GM23248 (cell line): Measurements from ENCODE around the gene IRX2. TPM values are rescaled to one million over a fixed set of nuclear protein-coding genes. Genes with fewer than 3 reads are reported as not detected.

Experiments used
- DNase-seq: peaks from one replicate; pipeline ENCODE4 v3.0.0-alpha.2; 2015
- H2AFZ ChIP-seq: fragments of 200-600 bp; sonication (generic); 2 replicates; pipeline ENCODE4 v1.6.1; 2016; ENCODE audit warnings: antibody characterized with exemption
- H3F3A ChIP-seq: fragments of 200-600 bp; sonication (generic); 2 replicates; pipeline ENCODE4 v1.6.1; 2016; ENCODE audit warnings: mild to moderate bottlenecking, antibody characterized with exemption, mixed run types; ENCODE audit not compliant: insufficient read depth
- H3K27ac ChIP-seq: fragments of 200-600 bp; sonication (generic); 2 replicates; pipeline ENCODE4 v1.5.1; 2016; ENCODE audit warnings: mild to moderate bottlenecking
- H3K27me3 ChIP-seq: fragments of 200-600 bp; sonication (generic); replicated peaks from 2 replicates; pipeline ENCODE4 v1.6.1; 2016; ENCODE audit warnings: mild to moderate bottlenecking; ENCODE audit not compliant: insufficient read depth
- H3K36me3 ChIP-seq: fragments of 200-600 bp; sonication (generic); 2 replicates; pipeline ENCODE4 v1.6.1; 2016; ENCODE audit warnings: low read depth, mild to moderate bottlenecking
- H3K4me1 ChIP-seq: fragments of 200-600 bp; sonication (generic); 2 replicates; pipeline ENCODE4 v1.6.1; 2016; ENCODE audit warnings: mild to moderate bottlenecking; ENCODE audit not compliant: insufficient read depth
- H3K4me2 ChIP-seq: fragments of 200-600 bp; sonication (generic); one replicate; pipeline ENCODE4 v1.6.1; 2016; ENCODE audit warnings: mild to moderate bottlenecking; ENCODE audit not compliant: unreplicated experiment
- H3K4me3 ChIP-seq: fragments of 200-600 bp; sonication (generic); 2 replicates; pipeline ENCODE4 v1.5.1; 2016; ENCODE audit warnings: mild to moderate bottlenecking
- H3K79me2 ChIP-seq: fragments of 200-600 bp; sonication (generic); 2 replicates; pipeline ENCODE4 v1.6.1; 2016; ENCODE audit warnings: mild to moderate bottlenecking; ENCODE audit not compliant: insufficient read depth
- H3K9ac ChIP-seq: fragments of 200-600 bp; sonication (generic); 2 replicates; pipeline ENCODE4 v1.6.1; 2016; ENCODE audit warnings: mild to moderate bottlenecking
- H3K9me2 ChIP-seq: fragments of 200-600 bp; sonication (generic); 2 replicates; pipeline ENCODE4 v1.6.1; 2016; ENCODE audit warnings: mixed run types, mild to moderate bottlenecking, moderate library complexity; ENCODE audit not compliant: insufficient read depth
- H3K9me3 ChIP-seq: fragments of 200-600 bp; sonication (generic); one replicate; pipeline ENCODE4 v1.6.1; 2017; ENCODE audit warnings: low read depth
- H4K20me1 ChIP-seq: fragments of 200-600 bp; sonication (generic); 2 replicates; pipeline ENCODE4 v1.6.0; 2016; ENCODE audit not compliant: insufficient read depth
- EZH2 ChIP-seq: fragments of 200-600 bp; sonication (generic); IDR thresholded peaks from 2 replicates; pipeline ENCODE4 v1.6.1; 2018; ENCODE audit warnings: antibody characterized with exemption, mild to moderate bottlenecking; ENCODE audit not compliant: insufficient read depth, poor library complexity, severe bottlenecking
- EZH2phosphoT487 ChIP-seq: fragments of 200-600 bp; sonication (generic); IDR thresholded peaks from 2 replicates; pipeline ENCODE4 v1.6.1; 2018; ENCODE audit warnings: antibody characterized with exemption, moderate library complexity, mild to moderate bottlenecking, low read depth; ENCODE audit not compliant: insufficient read depth
- WGBS, 2 experiments: methylation state at CpG; one replicate each; pipeline ENCODE4 v1.1.6; 2015 to 2017; ENCODE audit warnings: low lambda C conversion rate in 2 of 2, low coverage in 1 of 2; ENCODE audit errors: missing lambda C conversion rate in 2 of 2; 5-methylcytosine and 5-hydroxymethylcytosine counted together
- in situ Hi-C: fragments of 300-500 bp; cut with MboI; formaldehyde crosslinking; loops from 2 replicates; pipeline ENCODE4 v1.15.0; 2020
- polyA plus RNA-seq: library from polyadenylated mRNA; unstranded; fragments of >200 nt; fragmentation: Nextera tagmentation; extraction: Ambion mirVana; gene quantifications from 2 replicates; pipeline ENCODE4 v1.2.1, GENCODE V29; 2016
- total RNA-seq: library from RNA; depleted of rRNA; stranded (reverse); fragments of >200 nt; shearing (Covaris generic); gene quantifications from 2 replicates; pipeline ENCODE4 v1.2.3, GENCODE V29; 2014

The IRX2 gene
- total and polyA plus RNA-seq, 2 experiments from 2014 or later: 6.1 to 30.6 TPM

- in situ Hi-C loops: no loop called here
- no peak overlapping the region for H3K9ac ChIP-seq
- H3K27ac ChIP-seq: peak overlapping the region; percentile 80
- no peak for TF ChIP-seq EZH2phosphoT487
- no peak for TF ChIP-seq EZH2
- no peaks in the 10 kb centered on the region for H3K9me3 ChIP-seq
- H4K20me1 ChIP-seq: no peaks in the 10 kb centered on the region
- peak; percentile 97 for DNase-seq
- no peaks in the 10 kb centered on the region for H3K9me2 ChIP-seq
- peaks cover 38% of the 10 kb centered on the region for H3K4me1 ChIP-seq
- H3K27me3 ChIP-seq: no peaks in the 10 kb centered on the region
- WGBS, 2 experiments: 70 to 71% methylated on average over 23 of the region's 23 CpGs
- no peak overlapping the region for H2AFZ ChIP-seq
- peaks cover 30% of the 10 kb centered on the region for H3K79me2 ChIP-seq
- peak overlapping the region; percentile 87 for H3K4me2 ChIP-seq
- peak overlapping the region; percentile 11 for H3K4me3 ChIP-seq
- H3K36me3 ChIP-seq: no peaks in the 10 kb centered on the region
- peaks cover 19% of the 10 kb centered on the region for H3F3A ChIP-seq
Observed at GRCh38 chr5:2757563-2758351, 6.3 kb upstream of the IRX2 start.

- H2AFZ ChIP-seq: peak overlapping the region; percentile 86
- no peaks in the 10 kb centered on the region for H4K20me1 ChIP-seq
- peaks cover 38% of the 10 kb centered on the region for H3K4me1 ChIP-seq
- H3K4me3 ChIP-seq: peak overlapping the region; percentile 81
- H3F3A ChIP-seq: peaks cover 19% of the 10 kb centered on the region
- DNase-seq: peak; percentile 95
- peaks cover 36% of the 10 kb centered on the region for H3K79me2 ChIP-seq
- TF ChIP-seq EZH2phosphoT487 (no peak), EZH2 (no peak)
- no peaks in the 10 kb centered on the region for H3K36me3 ChIP-seq
- H3K9me2 ChIP-seq: no peaks in the 10 kb centered on the region
- in situ Hi-C loops: no loop called here
- peak overlapping the region; percentile 82 for H3K9ac ChIP-seq
- 4% methylated on average over 65 to 75 of the region's 76 CpGs for WGBS, 2 experiments
- H3K27me3 ChIP-seq: no peaks in the 10 kb centered on the region
- H3K4me2 ChIP-seq: peak overlapping the region; percentile 87
- peak overlapping the region; percentile 80 for H3K27ac ChIP-seq
- no peaks in the 10 kb centered on the region for H3K9me3 ChIP-seq
Observed at GRCh38 chr5:2756211-2757152, 5.0 kb upstream of the IRX2 start.

GRCh38 chr5:2755681-2756171, 4.2 kb upstream of the IRX2 start:
- H2AFZ ChIP-seq: peak overlapping the region; percentile 86
- peak; percentile 71 for DNase-seq
- no peaks in the 10 kb centered on the region for H3K27me3 ChIP-seq
- TF ChIP-seq EZH2 (no peak), EZH2phosphoT487 (no peak)
- H3K4me2 ChIP-seq: peak overlapping the region; percentile 87
- peak overlapping the region; percentile 80 for H3K27ac ChIP-seq
- peak overlapping the region; percentile 82 for H3K9ac ChIP-seq
- peaks cover 38% of the 10 kb centered on the region for H3K4me1 ChIP-seq
- no peaks in the 10 kb centered on the region for H3K36me3 ChIP-seq
- in situ Hi-C loops: no loop called here
- peaks cover 36% of the 10 kb centered on the region for H3K79me2 ChIP-seq
- peaks cover 19% of the 10 kb centered on the region for H3F3A ChIP-seq
- no peaks in the 10 kb centered on the region for H3K9me2 ChIP-seq
- no peaks in the 10 kb centered on the region for H3K9me3 ChIP-seq
- no peaks in the 10 kb centered on the region for H4K20me1 ChIP-seq
- peak overlapping the region; percentile 81 for H3K4me3 ChIP-seq
- WGBS, 2 experiments: 4 to 9% methylated on average over 25 to 30 of the region's 30 CpGs

GRCh38 chr5:2755076-2755680, 3.7 kb upstream of the IRX2 start:
- H3K9ac ChIP-seq: peak overlapping the region; percentile 82
- H3K4me2 ChIP-seq: peak overlapping the region; percentile 87
- H3K4me3 ChIP-seq: peak overlapping the region; percentile 81
- H2AFZ ChIP-seq: peak overlapping the region; percentile 86
- no peaks in the 10 kb centered on the region for H3K27me3 ChIP-seq
- no peaks in the 10 kb centered on the region for H3K9me2 ChIP-seq
- peaks cover 38% of the 10 kb centered on the region for H3K4me1 ChIP-seq
- H4K20me1 ChIP-seq: no peaks in the 10 kb centered on the region
- no peaks in the 10 kb centered on the region for H3K9me3 ChIP-seq
- H3K36me3 ChIP-seq: no peaks in the 10 kb centered on the region
- in situ Hi-C loops: no loop called here
- TF ChIP-seq EZH2 (no peak), EZH2phosphoT487 (no peak)
- peak overlapping the region; percentile 80 for H3K27ac ChIP-seq
- peak; percentile 76 for DNase-seq
- WGBS, 2 experiments: 2% methylated on average over 53 to 54 of the region's 63 CpGs
- peaks cover 19% of the 10 kb centered on the region for H3F3A ChIP-seq
- peaks cover 42% of the 10 kb centered on the region for H3K79me2 ChIP-seq
